ENCODE data around the gene TOMM40.

TOMM40 gene

GRCh38 chr19:44925114-44925891, 34.2 kb downstream of the TOMM40 start:
- TF ChIP-seq TAF1 (IDR thresholded peaks at IDR 0.05; ENCODE audit: borderline replicate concordance, insufficient read depth, low read length): no peak

GRCh38 chr19:44927746-44928145, 36.7 kb downstream of the TOMM40 start:
- TF ChIP-seq SIN3A (IDR thresholded peaks at IDR 0.05; ENCODE audit: borderline replicate concordance, insufficient read depth, low read length) (no peak), FOXP2 (optimal IDR thresholded peaks at IDR 0.05; ENCODE audit: borderline replicate concordance, extremely low read depth, extremely low read length, insufficient read depth) (no peak), POLR2AphosphoS5 (IDR thresholded peaks at IDR 0.05; ENCODE audit: low read depth, low read length) (no peak), REST (IDR thresholded peaks at IDR 0.05; ENCODE audit: insufficient read depth in 1 of 2, low read depth in 2 of 2, low read length in 2 of 2) (no peak), TAF1 (IDR thresholded peaks at IDR 0.05; ENCODE audit: borderline replicate concordance, insufficient read depth, low read length) (no peak)

GRCh38 chr19:44930088-44930487, 39.0 kb downstream of the TOMM40 start:
- TF ChIP-seq TAF1 (IDR thresholded peaks at IDR 0.05; ENCODE audit: borderline replicate concordance, insufficient read depth, low read length) (no peak), REST (IDR thresholded peaks at IDR 0.05; ENCODE audit: insufficient read depth in 1 of 2, low read depth in 2 of 2, low read length in 2 of 2) (no peak), POLR2AphosphoS5 (IDR thresholded peaks at IDR 0.05; ENCODE audit: low read depth, low read length) (no peak), FOXP2 (optimal IDR thresholded peaks at IDR 0.05; ENCODE audit: borderline replicate concordance, extremely low read depth, extremely low read length, insufficient read depth) (no peak)

- TF ChIP-seq TAF1 (IDR thresholded peaks at IDR 0.05; ENCODE audit: borderline replicate concordance, insufficient read depth, low read length) (no peak), POLR2AphosphoS5 (IDR thresholded peaks at IDR 0.05; ENCODE audit: low read depth, low read length) (no peak), SIN3A (IDR thresholded peaks at IDR 0.05; ENCODE audit: borderline replicate concordance, insufficient read depth, low read length) (no peak), FOXP2 (optimal IDR thresholded peaks at IDR 0.05; ENCODE audit: borderline replicate concordance, extremely low read depth, extremely low read length, insufficient read depth) (no peak), REST (IDR thresholded peaks at IDR 0.05; ENCODE audit: insufficient read depth in 1 of 2, low read depth in 2 of 2, low read length in 2 of 2) (no peak)
Measured at GRCh38 chr19:44931541-44931940, 40.5 kb downstream of the TOMM40 start.

- no peak for TF ChIP-seq TAF1 (IDR thresholded peaks at IDR 0.05; ENCODE audit: borderline replicate concordance, insufficient read depth, low read length)
- TF ChIP-seq SIN3A (IDR thresholded peaks at IDR 0.05; ENCODE audit: borderline replicate concordance, insufficient read depth, low read length): no peak
- TF ChIP-seq FOXP2 (optimal IDR thresholded peaks at IDR 0.05; ENCODE audit: borderline replicate concordance, extremely low read depth, extremely low read length, insufficient read depth): no peak
- no peak for TF ChIP-seq REST (IDR thresholded peaks at IDR 0.05; ENCODE audit: insufficient read depth in 1 of 2, low read depth in 2 of 2, low read length in 2 of 2)
- TF ChIP-seq POLR2AphosphoS5 (IDR thresholded peaks at IDR 0.05; ENCODE audit: low read depth, low read length): no peak
Measured at GRCh38 chr19:44939668-44940067, 48.6 kb downstream of the TOMM40 start.
